T-cell (primary cell): ENCODE measurements around the gene ING5. TPM values are rescaled to one million over a fixed set of nuclear protein-coding genes. Genes with fewer than 3 reads are reported as not detected.

Source experiments
- ATAC-seq, 4 experiments: fragments of 200-7000 bp in 3 of 4; fragments of 150-1000 bp in 1 of 4; cut with Tn5 transposase; replicated peaks in 1 of 4; 1 replicate in 3 of 4; 2 replicates in 1 of 4; pipeline ENCODE4 v1.10.0; 2021; ENCODE audit warnings: moderate library complexity in 3 of 4, mild to moderate bottlenecking in 2 of 4, moderate number of reproducible peaks in 1 of 4
- CTCF ChIA-PET, 2 donors: fragments of 300-600 bp; sonication (Branson Sonifier 250); formaldehyde crosslinking; loops; one replicate each; lab custom pipeline; 2022; ENCODE audit warnings: antibody characterized with exemption in 2 of 2; lab: Charles Lee
- POLR2A ChIA-PET, 2 donors: fragments of 300-600 bp; sonication (Branson Sonifier 250); formaldehyde crosslinking; loops; one replicate each; lab custom pipeline; 2022; ENCODE audit warnings: antibody characterized with exemption in 2 of 2; lab: Charles Lee
- DNase-seq, 35 experiments: peaks; one replicate each; pipeline versions ENCODE4 v3.0.0 to v3.0.0-alpha.2; 2013 to 2023
- H3K27ac ChIP-seq: one replicate; pipeline ENCODE4 v1.5.1; 2013; ENCODE audit warnings: low read length
- H3K27me3 ChIP-seq, 2 experiments: replicated peaks in 1 of 2; 1 replicate in 1 of 2; 2 replicates in 1 of 2; pipeline versions ENCODE4 v1.6.1 to v1.7.0; 2013; ENCODE audit warnings: low read length in 1 of 2, mixed read lengths in 1 of 2; ENCODE audit not compliant: control insufficient read depth in 2 of 2, insufficient read depth in 2 of 2; ENCODE audit errors: extremely low read depth in 1 of 2
- H3K36me3 ChIP-seq, 2 donors: 1 replicate in 1 of 2; 2 replicates in 1 of 2; pipeline versions ENCODE4 v1.6.1 to v1.7.0; 2013; ENCODE audit warnings: low read length in 1 of 2; ENCODE audit not compliant: control insufficient read depth in 2 of 2, insufficient read depth in 1 of 2; ENCODE audit errors: extremely low read depth in 1 of 2
- H3K4me1 ChIP-seq, 2 experiments: 1 replicate in 1 of 2; 2 replicates in 1 of 2; pipeline versions ENCODE4 v1.6.1 to v1.7.0; 2013; ENCODE audit warnings: low read length in 2 of 2, mixed read lengths in 1 of 2; ENCODE audit not compliant: insufficient read depth in 2 of 2, control insufficient read depth in 1 of 2; ENCODE audit errors: extremely low read depth in 1 of 2
- H3K4me3 ChIP-seq, 2 donors: 1 replicate in 1 of 2; 2 replicates in 1 of 2; pipeline versions ENCODE4 v1.5.1 to v1.7.0; 2013; ENCODE audit warnings: mild to moderate bottlenecking in 2 of 2, low read length in 1 of 2, moderate library complexity in 1 of 2; ENCODE audit not compliant: control insufficient read depth in 1 of 2; ENCODE audit errors: extremely low read depth in 1 of 2
- H3K9me3 ChIP-seq: 2 replicates; pipeline ENCODE4 v1.7.0; 2013
- H3K27ac Mint-ChIP-seq, 2 donors: one replicate each; pipeline ENCODE4 v1.8.0; 2020 to 2021; ENCODE audit warnings: mild to moderate bottlenecking in 2 of 2, mixed read lengths in 2 of 2
- H3K27me3 Mint-ChIP-seq, 2 donors: one replicate each; pipeline ENCODE4 v1.8.0; 2021 to 2022; ENCODE audit warnings: mixed read lengths in 2 of 2
- H3K36me3 Mint-ChIP-seq: one replicate; pipeline ENCODE4 v1.8.0; 2021; ENCODE audit warnings: mixed read lengths
- H3K4me1 Mint-ChIP-seq, 3 donors: one replicate each; pipeline ENCODE4 v1.8.0; 2020 to 2022; ENCODE audit warnings: mixed read lengths in 3 of 3, mild to moderate bottlenecking in 1 of 3
- H3K4me3 Mint-ChIP-seq, 3 donors: one replicate each; pipeline ENCODE4 v1.8.0; 2020 to 2022; ENCODE audit warnings: mild to moderate bottlenecking in 3 of 3, mixed read lengths in 3 of 3, moderate library complexity in 3 of 3
- H3K9me3 Mint-ChIP-seq, 3 donors: one replicate each; pipeline ENCODE4 v1.8.0; 2020 to 2022; ENCODE audit warnings: mixed read lengths in 3 of 3
- WGBS: methylation state at CpG from one replicate; pipeline ENCODE4 v1.1.5; 2013; ENCODE audit warnings: missing lambda C conversion rate; ENCODE audit not compliant: insufficient coverage; 5-methylcytosine and 5-hydroxymethylcytosine counted together
- total RNA-seq, 35 experiments: library from RNA in 6 of 35; stranded (reverse) in 6 of 35; fragments of 120-200 nt in 1 of 35; gene quantifications; one replicate each; pipeline versions ENCODE4 v1.2.1 to v1.2.4 and lab custom pipeline; 2013 to 2026

The ING5 gene
- total RNA-seq, 5 donors from 2014 or later (not counting 1 experiment from before 2014, with no cell fraction given) = 63.0 to 98.0 (median 77.4) TPM

- Histone ChIP-seq H3K9me3 (no peaks in the 10 kb centered on the region), H3K4me1 (peaks cover 2 to 35% of the 10 kb centered on the region in 2 experiments), H3K36me3 (peaks cover 10 to 22% of the 10 kb centered on the region in 2 donors), H3K4me3 (no peak overlapping the region), H3K27me3 (no peaks in the 10 kb centered on the region), H3K27ac (no peak overlapping the region)
- Mint-ChIP-seq H3K4me3 (no peak overlapping the region), H3K27ac (no peak overlapping the region), H3K36me3 (peaks cover 26% of the 10 kb centered on the region), H3K27me3 (no peaks in the 10 kb centered on the region), H3K9me3 (no peaks in the 10 kb centered on the region), H3K4me1 (peaks cover 18 to 33% (median 24%) of the 10 kb centered on the region in 3 donors)
- ATAC-seq = no peak
- ChIA-PET CTCF (no interaction called here), POLR2A (no interaction called here)
- no peak for DNase-seq
- 97% methylated on average over 16 of the region's 16 CpGs for WGBS
These were observed 41.8 kb downstream of the ING5 start for GRCh38 chr2:241743620-241744019.

- Histone ChIP-seq H3K4me3 (no peak overlapping the region), H3K27me3 (no peaks in the 10 kb centered on the region), H3K27ac (no peak overlapping the region), H3K4me1 (peaks cover 2 to 32% of the 10 kb centered on the region in 2 experiments), H3K36me3 (peaks cover 10 to 22% of the 10 kb centered on the region in 2 donors), H3K9me3 (no peaks in the 10 kb centered on the region)
- Mint-ChIP-seq H3K27me3 (no peaks in the 10 kb centered on the region), H3K27ac (no peak overlapping the region), H3K9me3 (no peaks in the 10 kb centered on the region), H3K36me3 (peaks cover 32% of the 10 kb centered on the region), H3K4me1 (peaks cover 16 to 29% (median 20%) of the 10 kb centered on the region in 3 donors), H3K4me3 (no peak overlapping the region)
- ChIA-PET CTCF (no interaction called here), POLR2A (no interaction called here)
- 94% methylated on average over 19 of the region's 24 CpGs for WGBS
- no peak for DNase-seq
- ATAC-seq = no peak
These were observed 42.4 kb downstream of the ING5 start for GRCh38 chr2:241744028-241744754.

- 100% methylated on average over 4 of the region's 13 CpGs for WGBS
- Histone ChIP-seq H3K9me3 (no peaks in the 10 kb centered on the region), H3K27me3 (no peaks in the 10 kb centered on the region), H3K4me1 (peaks cover 2 to 21% of the 10 kb centered on the region in 2 experiments), H3K4me3 (no peak overlapping the region), H3K27ac (no peak overlapping the region), H3K36me3 (peaks cover 10 to 22% of the 10 kb centered on the region in 2 donors)
- H3K27ac Mint-ChIP-seq = no peak overlapping the region
- ATAC-seq = no peak
- POLR2A ChIA-PET = no interaction called here
- H3K27me3 Mint-ChIP-seq = no peaks in the 10 kb centered on the region
- peaks cover 6 to 18% (median 10%) of the 10 kb centered on the region in 3 donors for H3K4me1 Mint-ChIP-seq
- CTCF ChIA-PET = no interaction called here
- H3K4me3 Mint-ChIP-seq = no peak overlapping the region
- H3K36me3 Mint-ChIP-seq = peaks cover 38% of the 10 kb centered on the region
- DNase-seq = no peak
- H3K9me3 Mint-ChIP-seq = no peaks in the 10 kb centered on the region
These were observed 43.4 kb downstream of the ING5 start for GRCh38 chr2:241745276-241745675.

GRCh38 chr2:241746084-241746483 is 44.2 kb downstream of the ING5 start:
- Mint-ChIP-seq H3K4me1 (peaks cover 2 to 12% (median 3%) of the 10 kb centered on the region in 3 donors), H3K27ac (no peak overlapping the region), H3K36me3 (peaks cover 38% of the 10 kb centered on the region), H3K4me3 (no peak overlapping the region), H3K27me3 (no peaks in the 10 kb centered on the region), H3K9me3 (no peaks in the 10 kb centered on the region)
- POLR2A ChIA-PET = no interaction called here
- Histone ChIP-seq H3K27me3 (no peaks in the 10 kb centered on the region), H3K9me3 (no peaks in the 10 kb centered on the region), H3K4me3 (no peak overlapping the region), H3K4me1 (peaks cover under 1 to 13% of the 10 kb centered on the region in 2 experiments), H3K36me3 (peaks cover 14 to 22% of the 10 kb centered on the region in 2 donors), H3K27ac (no peak overlapping the region)
- CTCF ChIA-PET = no interaction called here
- 100% methylated on average over 2 of the region's 4 CpGs for whole genome bisulfite sequencing
- no peak for ATAC-seq
- no peak for DNase-seq

- H3K27me3 Mint-ChIP-seq = no peaks in the 10 kb centered on the region
- H3K9me3 Mint-ChIP-seq = no peaks in the 10 kb centered on the region
- DNase-seq = no peak
- no peak overlapping the region for H3K4me3 Mint-ChIP-seq
- Histone ChIP-seq H3K4me3 (no peak overlapping the region), H3K36me3 (peaks cover 16 to 24% of the 10 kb centered on the region in 2 donors), H3K4me1 (no peaks in the 10 kb centered on the region), H3K27me3 (no peaks in the 10 kb centered on the region), H3K27ac (no peak overlapping the region), H3K9me3 (no peaks in the 10 kb centered on the region)
- 91% methylated on average over 29 of the region's 32 CpGs for WGBS
- ATAC-seq = no peak
- ChIA-PET POLR2A (no interaction called here), CTCF (no interaction called here)
- peaks cover 34% of the 10 kb centered on the region for H3K36me3 Mint-ChIP-seq
- H3K27ac Mint-ChIP-seq = no peak overlapping the region
- peaks cover 0 to 4% (median 0%) of the 10 kb centered on the region in 3 donors for H3K4me1 Mint-ChIP-seq
These were observed 46.8 kb downstream of the ING5 start for GRCh38 chr2:241748468-241749256.

GRCh38 chr2:241750076-241750840 is 48.4 kb downstream of the ING5 start:
- ATAC-seq = no peak
- peaks cover 32% of the 10 kb centered on the region for H3K36me3 Mint-ChIP-seq
- H3K4me3 Mint-ChIP-seq = no peak overlapping the region
- no peaks in the 10 kb centered on the region for H3K27me3 Mint-ChIP-seq
- POLR2A ChIA-PET = no interaction called here
- CTCF ChIA-PET = interaction anchor here in 1 of 2 donors (0.6 kb wide), 2 partner anchors 42 to 481 kb away, joined by 3 read pairs; no protein-coding TSS in a partner anchor
- H3K27ac Mint-ChIP-seq = no peak overlapping the region
- no peaks in the 10 kb centered on the region for H3K9me3 Mint-ChIP-seq
- WGBS = 87% methylated on average over 11 of the region's 22 CpGs
- Histone ChIP-seq H3K27me3 (no peaks in the 10 kb centered on the region), H3K4me1 (no peaks in the 10 kb centered on the region), H3K27ac (no peak overlapping the region), H3K36me3 (peaks cover 15 to 18% of the 10 kb centered on the region in 2 donors), H3K4me3 (no peak overlapping the region), H3K9me3 (no peaks in the 10 kb centered on the region)
- DNase-seq = no peak
- H3K4me1 Mint-ChIP-seq = peaks cover 0 to 4% (median 0%) of the 10 kb centered on the region in 3 donors
